BE2C (cell line): ENCODE results near the gene RNF130.

ENCODE experiments used
- DNase-seq: peaks from one replicate; pipeline ENCODE4 v3.0.0-alpha.2; 2020
- H3K27me3 ChIP-seq: fragments of 250-450 bp; sonication (Bioruptor Pico); 2 replicates; pipeline ENCODE4 v1.5.1; 2020; ENCODE audit warnings: mild to moderate bottlenecking
- H3K36me3 ChIP-seq: fragments of 250-450 bp; sonication (Bioruptor Pico); 2 replicates; pipeline ENCODE4 v1.5.1; 2020; ENCODE audit warnings: mild to moderate bottlenecking
- H3K4me1 ChIP-seq: fragments of 250-450 bp; sonication (Bioruptor Pico); 2 replicates; pipeline ENCODE4 v1.5.1; 2020
- H3K4me3 ChIP-seq: 2 replicates; pipeline ENCODE4 v1.5.1; 2011; ENCODE audit warnings: low read depth, low read length
- H3K9me3 ChIP-seq: fragments of 250-450 bp; sonication (Bioruptor Pico); 2 replicates; pipeline ENCODE4 v1.5.1; 2020
- TF ChIP-seq, protein P1 (sequence below): IDR thresholded peaks from 2 replicates; pipeline ENCODE4 v1.5.1; 2012; ENCODE audit warnings: mild to moderate bottlenecking, low read depth, low read length

The RNF130 gene

GRCh38 chr5:180081481-180081880, 9.9 kb upstream of the RNF130 start:
- H3K4me3 ChIP-seq: no peak overlapping the region
- TF ChIP-seq, protein P1, sequence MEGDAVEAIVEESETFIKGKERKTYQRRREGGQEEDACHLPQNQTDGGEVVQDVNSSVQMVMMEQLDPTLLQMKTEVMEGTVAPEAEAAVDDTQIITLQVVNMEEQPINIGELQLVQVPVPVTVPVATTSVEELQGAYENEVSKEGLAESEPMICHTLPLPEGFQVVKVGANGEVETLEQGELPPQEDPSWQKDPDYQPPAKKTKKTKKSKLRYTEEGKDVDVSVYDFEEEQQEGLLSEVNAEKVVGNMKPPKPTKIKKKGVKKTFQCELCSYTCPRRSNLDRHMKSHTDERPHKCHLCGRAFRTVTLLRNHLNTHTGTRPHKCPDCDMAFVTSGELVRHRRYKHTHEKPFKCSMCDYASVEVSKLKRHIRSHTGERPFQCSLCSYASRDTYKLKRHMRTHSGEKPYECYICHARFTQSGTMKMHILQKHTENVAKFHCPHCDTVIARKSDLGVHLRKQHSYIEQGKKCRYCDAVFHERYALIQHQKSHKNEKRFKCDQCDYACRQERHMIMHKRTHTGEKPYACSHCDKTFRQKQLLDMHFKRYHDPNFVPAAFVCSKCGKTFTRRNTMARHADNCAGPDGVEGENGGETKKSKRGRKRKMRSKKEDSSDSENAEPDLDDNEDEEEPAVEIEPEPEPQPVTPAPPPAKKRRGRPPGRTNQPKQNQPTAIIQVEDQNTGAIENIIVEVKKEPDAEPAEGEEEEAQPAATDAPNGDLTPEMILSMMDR: no peak
- DNase-seq: no peak
- H3K9me3 ChIP-seq: no peaks in the 10 kb centered on the region; the same call in 1 of the 2 replicates
- H3K27me3 ChIP-seq: no peaks in the 10 kb centered on the region
- no peaks in the 10 kb centered on the region for H3K36me3 ChIP-seq
- H3K4me1 ChIP-seq: no peaks in the 10 kb centered on the region

- H3K9me3 ChIP-seq: no peaks in the 10 kb centered on the region; the same call in 1 of the 2 replicates
- H3K27me3 ChIP-seq: no peaks in the 10 kb centered on the region
- H3K4me1 ChIP-seq: no peaks in the 10 kb centered on the region
- TF ChIP-seq, protein P1: no peak
- no peak for DNase-seq
- no peaks in the 10 kb centered on the region for H3K36me3 ChIP-seq
- H3K4me3 ChIP-seq: no peak overlapping the region
Observed at GRCh38 chr5:180080486-180081280, 9.1 kb upstream of the RNF130 start.

DNA sequence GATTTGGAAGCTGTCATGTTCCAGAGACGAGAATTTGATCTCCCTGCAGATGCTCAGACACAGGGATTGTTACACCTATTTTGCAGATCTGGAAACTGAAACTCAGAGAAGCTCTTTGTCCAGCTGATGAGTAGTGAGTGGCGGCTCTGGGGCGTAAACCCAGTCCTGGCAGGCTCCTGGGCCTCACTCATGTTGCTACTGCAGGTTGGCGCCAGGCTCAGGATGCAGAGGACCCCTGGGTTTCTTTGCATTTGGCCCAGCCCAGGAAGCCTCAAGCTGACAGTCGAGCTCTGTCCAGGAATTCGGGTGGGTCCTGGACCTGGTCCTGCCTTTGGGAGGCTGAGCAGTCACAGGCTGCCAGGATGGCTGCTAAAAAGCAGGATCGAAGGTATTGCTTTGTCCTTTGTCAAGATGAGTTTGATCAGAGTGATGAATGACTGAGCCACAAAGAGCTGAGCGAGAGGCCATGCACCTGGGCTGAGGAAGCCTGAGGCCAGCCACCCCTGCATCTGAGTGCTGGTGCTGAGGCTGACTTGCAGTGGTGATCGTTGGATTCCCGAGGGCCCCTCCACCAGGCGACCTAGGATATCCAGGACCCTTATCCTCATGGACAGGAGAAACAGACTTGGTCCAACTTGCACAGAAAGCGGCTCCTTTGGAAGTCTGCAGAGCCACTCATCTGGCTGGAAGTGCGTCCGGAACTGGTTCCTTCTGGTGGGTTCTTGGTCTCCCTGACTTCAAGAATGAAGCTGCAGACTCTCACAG, 8.3 kb upstream of the RNF130 start:
- H3K36me3 ChIP-seq: no peaks in the 10 kb centered on the region
- H3K4me1 ChIP-seq: no peaks in the 10 kb centered on the region
- TF ChIP-seq, protein P1: no peak
- no peaks in the 10 kb centered on the region for H3K27me3 ChIP-seq
- H3K4me3 ChIP-seq: no peak overlapping the region
- no peaks in the 10 kb centered on the region; the same call in 1 of the 2 replicates for H3K9me3 ChIP-seq
- DNase-seq: no peak

GRCh38 chr5:180078348-180078747, 6.8 kb upstream of the RNF130 start:
- Histone ChIP-seq H3K36me3 (no peaks in the 10 kb centered on the region), H3K9me3 (no peaks in the 10 kb centered on the region; the same call in 1 of the 2 replicates), H3K4me1 (no peaks in the 10 kb centered on the region), H3K27me3 (no peaks in the 10 kb centered on the region), H3K4me3 (no peak overlapping the region)
- TF ChIP-seq, protein P1: no peak
- DNase-seq: no peak

- Histone ChIP-seq H3K27me3 (no peaks in the 10 kb centered on the region), H3K4me3 (no peak overlapping the region), H3K36me3 (no peaks in the 10 kb centered on the region), H3K9me3 (peaks cover 3% of the 10 kb centered on the region), H3K4me1 (no peaks in the 10 kb centered on the region)
- no peak for DNase-seq
- TF ChIP-seq, protein P1: no peak
Observed at GRCh38 chr5:180077594-180078284, 6.2 kb upstream of the RNF130 start.
